T-helper 1 cell (primary cell): ENCODE results near the gene CELA3A.
"Not testable (repeated sequence)": the region's sequence is repeated elsewhere in the genome, so short reads cannot be mapped to it uniquely, and the experiment has no call there.

Experiments used
- DNase-seq, 5 donors: peaks; one replicate each; pipeline ENCODE4 v3.0.0-alpha.2; 2012 to 2020

The CELA3A gene

GRCh38 chr1:21982122-21982521 lies 19.3 kb upstream of the CELA3A start:
- not testable (repeated sequence) for DNase-seq

GRCh38 chr1:21983539-21983938 lies 17.9 kb upstream of the CELA3A start:
- not testable (repeated sequence) for DNase-seq

- not testable (repeated sequence) for DNase-seq
Observed at GRCh38 chr1:21985893-21986292, 15.6 kb upstream of the CELA3A start.

GRCh38 chr1:21986386-21986785 lies 15.1 kb upstream of the CELA3A start:
- DNase-seq: not testable (repeated sequence)

DNA sequence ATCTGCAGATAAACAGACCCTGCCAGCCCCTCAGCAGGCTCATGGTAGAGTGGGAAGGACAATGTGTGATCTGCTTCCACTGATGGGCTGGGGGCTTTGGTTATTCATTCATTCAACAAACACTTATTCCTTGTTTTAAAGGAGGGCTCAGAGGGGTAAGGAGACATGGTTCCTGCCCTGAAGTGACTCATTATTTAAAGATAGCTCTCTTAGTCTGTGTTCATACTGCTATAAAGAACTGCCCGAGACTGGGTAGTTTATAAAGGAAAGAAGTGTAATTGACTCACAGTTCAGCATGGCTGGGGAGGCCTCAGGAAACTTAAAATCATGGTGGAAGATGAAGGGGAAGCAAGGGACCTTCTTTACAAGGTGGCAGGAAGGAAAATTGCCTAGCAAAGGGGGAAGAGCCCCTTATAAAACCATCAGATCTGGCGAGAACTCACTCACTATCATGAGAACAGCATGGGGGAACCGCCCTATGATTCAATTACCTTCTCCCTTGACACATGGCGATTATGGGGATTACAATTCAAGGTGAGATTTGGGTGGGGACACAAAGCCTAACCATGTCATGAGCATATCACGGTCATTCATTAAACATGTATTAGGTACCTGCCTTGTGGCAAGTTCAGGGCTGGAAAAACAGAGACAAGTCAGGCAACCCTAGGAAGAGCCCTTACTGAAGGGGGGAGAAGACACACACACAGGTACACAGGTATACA lies 11.6 kb upstream of the CELA3A start:
- DNase-seq: not testable (repeated sequence)

DNA sequence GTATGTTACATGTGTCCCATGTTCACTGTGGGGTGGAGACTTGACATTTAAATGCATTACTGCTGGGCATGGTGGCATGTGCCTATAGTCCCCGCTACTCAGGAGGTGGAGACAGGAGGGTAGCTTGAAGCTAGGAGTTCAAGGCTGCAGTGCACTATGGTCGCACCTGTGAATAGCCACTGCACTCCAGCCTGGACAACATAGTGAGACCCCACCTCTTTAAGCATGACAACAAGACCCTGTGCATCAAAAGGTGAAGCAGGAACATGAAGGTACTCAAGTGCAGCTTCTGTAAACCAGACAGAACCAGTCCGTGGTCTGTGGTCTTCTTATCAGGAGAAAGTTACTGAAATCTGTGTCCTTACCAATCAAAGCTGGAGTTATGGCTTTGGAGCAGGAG lies 9.3 kb upstream of the CELA3A start:
- DNase-seq: not testable (repeated sequence)

DNA sequence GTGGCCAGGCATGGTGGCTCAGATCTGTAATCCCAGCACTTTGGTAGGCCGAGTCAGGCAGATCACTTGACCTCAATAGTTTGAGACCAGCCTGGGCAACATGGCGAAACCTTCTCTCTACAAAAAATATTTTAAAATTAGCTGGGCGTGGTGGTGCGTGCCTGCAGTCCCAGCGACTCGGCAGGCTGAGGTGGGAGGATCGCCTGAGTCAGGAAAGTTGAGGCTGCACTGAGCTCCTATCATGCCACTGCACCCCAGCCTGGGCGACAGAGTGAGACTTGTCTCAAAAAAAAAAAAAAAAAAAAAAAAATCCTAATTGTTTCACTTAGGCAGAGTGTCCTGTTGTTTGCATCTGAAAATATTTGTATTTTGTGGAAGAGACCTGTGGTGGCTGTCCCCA lies 6.7 kb upstream of the CELA3A start:
- DNase-seq: not testable (repeated sequence)

GRCh38 chr1:21996663-21996970 lies 4.8 kb upstream of the CELA3A start:
- not testable (repeated sequence) for DNase-seq

DNA sequence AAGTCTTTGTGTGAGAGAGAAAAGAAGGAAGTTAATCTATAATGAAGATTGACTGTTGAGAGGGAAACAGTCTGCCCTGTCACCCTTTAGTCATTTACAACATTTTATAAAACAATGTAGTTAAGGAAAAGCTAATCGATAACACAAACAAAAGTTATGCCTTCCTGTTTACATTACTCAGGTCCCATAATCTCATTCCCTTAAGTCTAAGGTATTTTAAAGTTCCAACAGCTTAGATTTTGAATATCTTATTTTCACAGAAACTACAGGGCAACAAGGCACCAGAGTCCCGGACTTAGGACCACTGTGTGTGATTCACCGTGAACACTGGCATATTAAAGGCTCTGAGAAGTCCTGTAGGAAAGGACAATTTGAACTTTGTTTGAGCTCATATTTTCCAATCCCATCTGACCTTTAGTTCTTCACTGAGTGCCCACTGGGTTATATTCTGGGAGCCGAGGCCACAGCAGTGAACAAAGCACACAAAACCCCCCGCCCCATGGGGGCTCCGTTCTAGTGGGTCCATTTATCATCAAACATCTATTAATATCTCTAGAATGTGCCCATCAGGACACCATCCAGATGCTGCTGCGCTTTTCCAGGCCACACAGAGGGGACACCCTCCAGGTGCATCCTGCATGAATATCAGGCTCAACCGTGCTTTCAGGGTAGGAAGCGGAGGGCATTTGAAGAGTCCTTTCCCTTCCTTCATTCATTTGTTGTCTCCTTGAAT lies 3.4 kb upstream of the CELA3A start:
- DNase-seq: not testable (repeated sequence)

- not testable (repeated sequence) for DNase-seq
Observed at GRCh38 chr1:21998624-21999294, 2.7 kb upstream of the CELA3A start.

GRCh38 chr1:21999645-22000044 lies 1.8 kb upstream of the CELA3A start:
- not testable (repeated sequence) for DNase-seq

- not testable (repeated sequence) for DNase-seq
Observed at GRCh38 chr1:22002461-22002860, 1.0 kb downstream of the CELA3A start.

DNA sequence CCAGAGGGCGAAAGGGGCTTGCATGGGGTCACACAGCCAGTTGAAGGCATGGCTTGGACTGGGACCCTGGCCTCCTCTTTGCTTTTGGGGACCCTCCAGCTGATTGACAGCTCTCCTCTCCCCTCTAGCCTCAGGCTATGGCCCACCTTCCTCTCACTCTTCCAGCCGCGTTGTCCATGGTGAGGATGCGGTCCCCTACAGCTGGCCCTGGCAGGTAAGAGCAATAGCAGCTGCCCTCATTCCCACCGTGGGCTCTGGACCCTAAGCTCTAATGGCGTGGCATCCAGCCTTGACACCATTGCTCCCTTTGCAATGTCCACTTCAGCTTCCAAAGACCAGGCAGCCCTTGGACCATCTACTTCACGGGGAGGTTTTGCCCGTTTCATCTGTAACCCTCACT lies 1.4 kb downstream of the CELA3A start:
- DNase-seq: not testable (repeated sequence)

- DNase-seq: not testable (repeated sequence)
Observed at GRCh38 chr1:22003959-22004358, 2.5 kb downstream of the CELA3A start.

DNA sequence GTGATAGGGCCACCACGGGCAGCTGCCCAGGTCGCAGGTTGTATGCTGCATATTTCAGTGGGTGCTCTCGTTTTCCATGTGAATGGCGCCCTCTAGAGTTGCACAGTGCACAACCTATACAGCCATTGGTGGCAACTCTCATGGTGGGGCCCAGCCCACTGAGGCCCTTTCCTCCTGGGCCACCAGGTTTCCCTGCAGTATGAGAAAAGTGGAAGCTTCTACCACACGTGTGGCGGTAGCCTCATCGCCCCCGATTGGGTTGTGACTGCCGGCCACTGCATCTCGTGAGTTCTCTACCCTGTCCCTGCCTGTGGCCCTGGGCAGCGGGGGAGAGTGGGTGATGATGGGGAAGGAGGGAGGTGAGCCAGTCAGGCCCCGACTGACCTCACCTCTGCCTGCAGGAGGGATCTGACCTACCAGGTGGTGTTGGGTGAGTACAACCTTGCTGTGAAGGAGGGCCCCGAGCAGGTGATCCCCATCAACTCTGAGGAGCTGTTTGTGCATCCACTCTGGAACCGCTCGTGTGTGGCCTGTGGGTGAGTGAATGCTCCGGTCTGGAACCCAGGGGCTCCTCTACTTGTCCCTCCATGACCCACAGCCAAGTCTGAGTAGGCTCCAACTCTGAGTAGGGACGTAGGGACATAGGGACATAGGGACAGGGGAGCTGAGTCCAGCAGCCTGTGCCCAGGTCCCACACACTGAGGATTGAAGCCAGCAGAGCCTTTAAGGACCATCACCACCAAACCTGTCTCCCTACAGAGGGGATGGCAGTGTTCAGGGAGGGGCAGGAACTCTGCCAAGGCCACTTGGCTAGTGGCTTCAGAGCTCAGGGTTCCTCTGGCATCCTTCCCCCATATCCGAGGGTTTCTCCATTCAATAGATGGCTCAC lies 4.0 kb downstream of the CELA3A start:
- DNase-seq: peak in 2 of 5 donors; percentile 17 to 28

DNA sequence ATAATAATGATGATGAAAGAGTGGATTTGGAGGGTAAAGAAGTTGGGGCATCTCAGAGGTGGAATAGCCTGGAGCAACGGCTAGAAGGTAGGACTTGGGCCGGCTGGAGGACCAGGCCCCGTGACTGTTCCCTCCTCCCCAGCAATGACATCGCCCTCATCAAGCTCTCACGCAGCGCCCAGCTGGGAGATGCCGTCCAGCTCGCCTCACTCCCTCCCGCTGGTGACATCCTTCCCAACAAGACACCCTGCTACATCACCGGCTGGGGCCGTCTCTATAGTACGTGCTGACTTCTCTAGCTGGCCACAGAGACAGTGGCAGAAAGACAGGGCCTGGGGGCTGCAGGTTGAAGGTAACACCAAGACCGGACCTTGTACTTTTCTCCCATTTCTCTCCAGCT lies 5.3 kb downstream of the CELA3A start:
- not testable (repeated sequence) for DNase-seq

DNA sequence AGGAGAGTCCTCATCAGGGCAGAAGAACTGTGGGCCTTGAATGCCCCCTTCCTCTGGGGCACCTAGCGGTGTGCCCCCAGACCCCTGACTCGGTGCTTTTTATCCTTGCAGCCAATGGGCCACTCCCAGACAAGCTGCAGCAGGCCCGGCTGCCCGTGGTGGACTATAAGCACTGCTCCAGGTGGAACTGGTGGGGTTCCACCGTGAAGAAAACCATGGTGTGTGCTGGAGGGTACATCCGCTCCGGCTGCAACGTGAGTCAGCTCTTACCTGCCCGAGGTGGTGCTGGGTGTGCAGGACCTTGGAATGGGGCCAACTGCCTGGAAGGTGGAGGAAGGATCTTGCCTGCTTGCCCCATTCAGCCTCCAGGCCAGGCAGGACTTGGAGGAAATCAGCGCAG lies 5.8 kb downstream of the CELA3A start:
- not testable (repeated sequence) for DNase-seq

GRCh38 chr1:22009566-22009965 lies 8.1 kb downstream of the CELA3A start:
- not testable (repeated sequence) for DNase-seq

DNA sequence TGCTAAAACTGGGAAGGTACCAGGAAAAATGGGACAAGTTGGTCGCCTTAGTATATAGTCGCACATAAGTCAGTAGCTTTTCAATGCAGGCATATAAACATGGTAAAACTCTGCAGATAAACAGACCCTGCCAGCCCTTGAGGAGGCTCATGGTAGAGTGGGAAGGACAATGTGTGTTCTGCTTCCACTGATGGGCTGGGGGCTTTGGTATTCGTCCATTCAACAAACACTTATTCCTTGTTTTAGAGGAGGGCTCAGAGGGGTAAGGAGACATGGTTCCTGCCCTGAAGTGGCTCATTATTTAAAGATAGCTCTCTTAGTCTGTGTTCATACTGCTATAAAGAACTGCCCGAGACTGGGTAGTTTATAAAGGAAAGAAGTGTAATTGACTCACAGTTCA lies 11.3 kb downstream of the CELA3A start:
- DNase-seq: not testable (repeated sequence)

GRCh38 chr1:22014575-22015206 lies 13.2 kb downstream of the CELA3A start:
- not testable (repeated sequence) for DNase-seq

DNA sequence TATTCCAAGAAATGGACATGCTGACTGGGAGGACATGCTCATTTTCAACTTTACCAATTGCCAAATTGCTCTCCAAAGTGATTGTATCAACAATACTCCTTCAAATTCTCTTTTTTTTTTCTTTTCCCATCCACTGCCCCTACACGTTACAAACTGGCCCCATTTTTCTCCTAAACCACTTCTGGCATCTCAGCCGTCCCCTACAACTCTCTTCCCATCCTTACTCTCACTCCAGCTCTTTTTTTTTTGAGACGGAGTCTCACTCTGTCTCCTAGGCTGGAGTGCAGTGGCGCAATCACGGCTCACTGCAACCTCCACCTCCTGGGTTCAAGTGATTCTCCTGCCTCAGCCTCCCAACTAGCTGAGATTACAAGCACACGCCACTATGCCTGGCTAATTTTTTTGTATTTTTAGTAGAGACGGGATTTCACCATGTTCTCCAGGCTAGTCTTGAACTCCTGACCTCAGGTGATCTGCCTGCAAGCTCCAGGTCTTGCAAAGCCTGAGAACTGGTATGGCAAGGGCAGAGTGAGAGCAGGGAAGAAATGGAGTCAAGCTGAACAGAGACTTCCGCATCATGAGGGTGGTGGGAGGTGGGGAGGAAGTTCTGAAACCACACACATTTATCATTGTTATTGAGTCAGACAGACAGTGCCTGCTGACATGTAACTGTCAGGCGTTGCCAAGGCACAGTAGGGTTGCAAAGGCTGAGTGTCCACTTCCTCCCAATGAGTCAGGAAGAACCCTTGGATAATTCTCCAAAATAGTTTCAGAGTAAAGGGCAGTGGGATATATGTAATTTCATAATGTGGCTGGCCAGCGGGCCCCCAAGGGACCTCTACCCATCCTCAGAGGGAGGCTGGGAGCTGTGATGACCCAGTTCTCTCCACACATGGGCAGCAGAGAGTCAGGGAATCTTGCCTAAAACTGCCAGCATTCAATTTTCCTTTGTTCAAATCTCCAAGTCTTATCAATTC lies 17.4 kb downstream of the CELA3A start:
- DNase-seq: peak; percentile 20 to 93 (median 39)
